HG03442 (cell line): Measurements from ENCODE around the gene CD68.
"Not testable (repeated sequence)": the region's sequence is repeated elsewhere in the genome, so short reads cannot be mapped to it uniquely, and the experiment has no call there.

Experiments used
- ATAC-seq: cut with Tn5 transposase; IDR thresholded peaks from one replicate; pipeline ENCODE4 v1.9.1; 2021; ENCODE audit warnings: mild to moderate bottlenecking, moderate library complexity; ENCODE audit not compliant: unreplicated experiment

CD68 gene

GRCh38 chr17:7613769-7614424 is 34.5 kb downstream of the CD68 start:
- ATAC-seq: no peak

- peak; percentile 81 for ATAC-seq
These were observed 35.2 kb downstream of the CD68 start, which contains the start of gene FXR2 for GRCh38 chr17:7614425-7615264. TSS of gene FXR2 (minus strand) at chr17:7614897. CDS start at chr17:7614532, 365 bp downstream.

- ATAC-seq: no peak
These were observed 35.9 kb downstream of the CD68 start for GRCh38 chr17:7615265-7615747.

- ATAC-seq: no peak
These were observed 39.2 kb downstream of the CD68 start for GRCh38 chr17:7618608-7619007.

GRCh38 chr17:7620835-7621234 is 41.4 kb downstream of the CD68 start:
- ATAC-seq: no peak

GRCh38 chr17:7623661-7624060 is 44.2 kb downstream of the CD68 start:
- no peak for ATAC-seq

- not testable (repeated sequence) for ATAC-seq
These were observed 46.3 kb downstream of the CD68 start for GRCh38 chr17:7625749-7626148.

GRCh38 chr17:7626307-7626706 is 46.9 kb downstream of the CD68 start:
- no peak for ATAC-seq

- ATAC-seq: no peak
These were observed 47.5 kb downstream of the CD68 start for GRCh38 chr17:7626956-7627249.

GRCh38 chr17:7627250-7628121 is 48.0 kb downstream of the CD68 start, which contains the start of gene SAT2:
TSS of gene SAT2 (minus strand) at chr17:7627821. CDS start at chr17:7627635, 186 bp downstream.
- peak; percentile 77 for ATAC-seq

GRCh38 chr17:7629939-7630571 is 50.6 kb downstream of the CD68 start, which contains the start of gene SHBG:
TSS of gene SHBG (plus strand) at chr17:7630135. CDS start at chr17:7630173, 38 bp downstream.
- no peak for ATAC-seq
